ENCODE data around the gene TAS2R60.

Gene TAS2R60

GRCh38 chr7:143456992-143457793, 13.9 kb downstream of the TAS2R60 start:
- H3K27ac ChIP-seq = no peak overlapping the region
- TF ChIP-seq ZFX (IDR thresholded peaks at IDR 0.05) (no peak), CTCF (conservative IDR thresholded peaks at IDR 0.05) (no peak)

GRCh38 chr7:143458263-143458662, 15.0 kb downstream of the TAS2R60 start:
- no peak for TF ChIP-seq CTCF (conservative IDR thresholded peaks at IDR 0.05)
- TF ChIP-seq ZFX (IDR thresholded peaks at IDR 0.05) = no peak

GRCh38 chr7:143458681-143459080, 15.4 kb downstream of the TAS2R60 start:
- TF ChIP-seq CTCF (conservative IDR thresholded peaks at IDR 0.05) (no peak), ZFX (IDR thresholded peaks at IDR 0.05) (no peak)
- H3K27ac ChIP-seq = no peak overlapping the region

More at GRCh38 chr7:143458263-143458662, 15.0 kb downstream of the TAS2R60 start:
- no peak overlapping the region for H3K27ac ChIP-seq

GRCh38 chr7:143459359-143459758, 16.1 kb downstream of the TAS2R60 start:
- H3K27ac ChIP-seq = no peak overlapping the region
- TF ChIP-seq CTCF (conservative IDR thresholded peaks at IDR 0.05) = no peak
- TF ChIP-seq ZFX (IDR thresholded peaks at IDR 0.05) = no peak

GRCh38 chr7:143460271-143460979, 17.2 kb downstream of the TAS2R60 start:
- H3K27ac ChIP-seq = no peak overlapping the region
- no peak for TF ChIP-seq CTCF (conservative IDR thresholded peaks at IDR 0.05)
- TF ChIP-seq ZFX (IDR thresholded peaks at IDR 0.05) = no peak

GRCh38 chr7:143462045-143462444, 18.8 kb downstream of the TAS2R60 start:
- TF ChIP-seq ZFX (IDR thresholded peaks at IDR 0.05) (no peak), CTCF (conservative IDR thresholded peaks at IDR 0.05) (no peak)
- no peak overlapping the region for H3K27ac ChIP-seq

- no peak for TF ChIP-seq ZFX (IDR thresholded peaks at IDR 0.05)
- TF ChIP-seq CTCF (conservative IDR thresholded peaks at IDR 0.05) = no peak
- H3K27ac ChIP-seq = no peak overlapping the region
Observed at GRCh38 chr7:143463556-143463955, 20.3 kb downstream of the TAS2R60 start.
